Right cardiac atrium (tissue), 5 donors: Measurements from ENCODE around the gene ZNF83. TPM values are rescaled to one million over a fixed set of nuclear protein-coding genes. Genes with fewer than 3 reads are reported as not detected.
"Not testable (repeated sequence)": the region's sequence is repeated elsewhere in the genome, so short reads cannot be mapped to it uniquely, and the experiment has no call there.

ENCODE experiments used
- ATAC-seq, 2 donors: fragments of 200-7000 bp; cut with Tn5 transposase; one replicate each; pipeline versions ENCODE4 v1.8.0 to v1.9.1; 2020; ENCODE audit warnings: moderate library complexity in 2 of 2, mild to moderate bottlenecking in 1 of 2
- DNase-seq, 3 donors: peaks; one replicate each; pipeline ENCODE4 v3.0.0-alpha.2; 2020
- H3K27ac ChIP-seq: one replicate; pipeline ENCODE4 v1.5.1; 2013; ENCODE audit warnings: mild to moderate bottlenecking, low read length, control low read depth, moderate library complexity
- H3K27me3 ChIP-seq: one replicate; pipeline ENCODE4 v1.6.1; 2013; ENCODE audit not compliant: control insufficient read depth, insufficient read depth
- H3K4me1 ChIP-seq: one replicate; pipeline ENCODE4 v1.6.1; 2013; ENCODE audit warnings: low read length; ENCODE audit not compliant: control insufficient read depth, insufficient read depth
- H3K4me3 ChIP-seq: one replicate; pipeline ENCODE4 v1.5.1; 2013; ENCODE audit warnings: low read length, control low read depth
- H3K9me3 ChIP-seq: one replicate; pipeline ENCODE4 v1.6.1; 2013; ENCODE audit warnings: low read length; ENCODE audit not compliant: control insufficient read depth
- WGBS: extraction: QIAGEN DNeasy Blood & Tissue Kit; methylation state at CpG from one replicate; pipeline ENCODE4 v1.1.7; 2013; 5-methylcytosine and 5-hydroxymethylcytosine counted together
- intact Hi-C, 4 donors: fragments of 100-400 bp; cut with DNase I; formaldehyde crosslinking; loops; one replicate each; pipeline versions ENCODE4 v1.11.0 to v1.14.0; 2022 to 2023
- long read RNA-seq, 4 donors: library from polyadenylated mRNA; unstranded; transcript quantifications; one replicate each; pipeline ENCODE4 v2.0.0, GENCODE V29; 2020 to 2021
- polyA plus RNA-seq: library from polyadenylated mRNA; stranded (reverse); fragments of 200-250 nt; gene quantifications from one replicate; pipeline ENCODE4 v1.2.3, GENCODE V29; 2013
- total RNA-seq, 4 donors: library from RNA; stranded (reverse); fragmentation: NEBNext Ultra II Directional; extraction: Animal tissue kit (Norgen Biotek cat#: 25700); gene quantifications; one replicate each; pipeline ENCODE4 v1.2.1, GENCODE V29; 2021
- donor health status: healthy with polysubstance abuse.
- donor health status: DM: no; HTN: yes; CAD: no.
- donor health status: DM: no; HTN: no; CAD: no.
- donor health status: DM: no; HTN: yes; CAD: no; lungs with severe emphysema.
- donor health status: DM: yes; HTN: yes; CAD: no.

The ZNF83 gene
- total RNA-seq (10 to 100 TPM; 19.2 to 27.4 (median 22.5) TPM), polyA plus RNA-seq (24.9 TPM)
- long read RNA-seq, donor 1, transcript ZNF83-202 (4 exons, 2,726 nt), result major isoform, 6 of 24 reads
- long read RNA-seq, donor 1, partial matches to known transcripts, result 7 of 24 reads
- long read RNA-seq, donor 1, other reads (novel, unspliced or antisense), result 7 of 24 reads
- long read RNA-seq, donor 2, partial matches to known transcripts, result 0 of 8 reads
- long read RNA-seq, donor 2, other reads (novel, unspliced or antisense), result 2 of 8 reads
- long read RNA-seq, donor 3, transcript ZNF83-202 (4 exons, 2,726 nt), result major isoform, 7 of 23 reads
- long read RNA-seq, donor 3, partial matches to known transcripts, result 2 of 23 reads
- long read RNA-seq, donor 3, other reads (novel, unspliced or antisense), result 13 of 23 reads
- long read RNA-seq, donor 4, partial matches to known transcripts, result 0 of 4 reads
- long read RNA-seq, donor 4, other reads (novel, unspliced or antisense), result 0 of 4 reads

GRCh38 chr19:52637718-52638585 is at the start of gene ZNF83:
Gene ZNF83, minus strand, starts transcription at chr19:52638355.
- peak; percentile 98 to 100 (median 99) for DNase-seq
- H3K27ac ChIP-seq, result peak within 1 kb of the TSS; percentile 89
- intact Hi-C loops, result no loop called here
- peak; percentile 99 for ATAC-seq
- no peaks in the 10 kb centered on the region for H3K9me3 ChIP-seq
- H3K27me3 ChIP-seq, result no peaks in the 10 kb centered on the region
- under 1% methylated on average over 55 of the region's 55 CpGs for WGBS
- peak within 1 kb of the TSS; percentile 85 for H3K4me3 ChIP-seq
- H3K4me1 ChIP-seq, result no peaks in the 10 kb centered on the region

GRCh38 chr19:52687684-52688083 is 49.5 kb upstream of the ZNF83 start:
- H3K9me3 ChIP-seq, result no peaks in the 10 kb centered on the region
- no peaks in the 10 kb centered on the region for H3K27me3 ChIP-seq
- no peak overlapping the region for H3K27ac ChIP-seq
- H3K4me3 ChIP-seq, result no peak overlapping the region
- DNase-seq (no peak), ATAC-seq (no peak)
- intact Hi-C loops, result no loop called here
- 90% methylated on average over 3 of the region's 3 CpGs for WGBS
- H3K4me1 ChIP-seq, result no peaks in the 10 kb centered on the region

GRCh38 chr19:52685811-52686210 is 47.7 kb upstream of the ZNF83 start:
- no peaks in the 10 kb centered on the region for H3K9me3 ChIP-seq
- WGBS, result 46% methylated on average over 1 of the region's 1 CpG
- H3K27me3 ChIP-seq, result no peaks in the 10 kb centered on the region
- H3K4me1 ChIP-seq, result no peaks in the 10 kb centered on the region
- H3K27ac ChIP-seq, result no peak overlapping the region
- DNase-seq, result no peak
- ATAC-seq, result no peak
- H3K4me3 ChIP-seq, result no peak overlapping the region
- intact Hi-C loops, result no loop called here

GRCh38 chr19:52681216-52681615 is 43.1 kb upstream of the ZNF83 start:
- H3K27me3 ChIP-seq, H3K27ac ChIP-seq, DNase-seq, H3K4me1 ChIP-seq, H3K9me3 ChIP-seq, ATAC-seq, H3K4me3 ChIP-seq, intact Hi-C loops: not testable (repeated sequence)
- WGBS, result 57% methylated on average over 1 of the region's 1 CpG

- WGBS, result 89% methylated on average over 5 of the region's 5 CpGs
- intact Hi-C loops, result no loop called here
- Histone ChIP-seq H3K27me3 (no peaks in the 10 kb centered on the region), H3K27ac (no peak overlapping the region), H3K4me3 (no peak overlapping the region), H3K4me1 (peaks cover 4% of the 10 kb centered on the region), H3K9me3 (no peaks in the 10 kb centered on the region)
- no peak for DNase-seq
- ATAC-seq, result no peak
Observed at GRCh38 chr19:52679598-52679997, 41.4 kb upstream of the ZNF83 start.

GRCh38 chr19:52675239-52675638 is 37.1 kb upstream of the ZNF83 start:
- DNase-seq, H3K4me3 ChIP-seq, H3K9me3 ChIP-seq, H3K27me3 ChIP-seq, ATAC-seq, H3K4me1 ChIP-seq, intact Hi-C loops, H3K27ac ChIP-seq: not testable (repeated sequence)
- 95% methylated on average over 6 of the region's 6 CpGs for WGBS

GRCh38 chr19:52673014-52673413 is 34.9 kb upstream of the ZNF83 start:
- Histone ChIP-seq H3K4me3 (no peak overlapping the region), H3K9me3 (no peaks in the 10 kb centered on the region), H3K27ac (no peak overlapping the region), H3K4me1 (peaks cover 7% of the 10 kb centered on the region), H3K27me3 (no peaks in the 10 kb centered on the region)
- DNase-seq (no peak), ATAC-seq (no peak)
- 86% methylated on average over 4 of the region's 4 CpGs for WGBS
- intact Hi-C loops, result no loop called here

- intact Hi-C loops, result no loop called here
- DNase-seq (no peak), ATAC-seq (no peak)
Observed at GRCh38 chr19:52670046-52670445, 31.9 kb upstream of the ZNF83 start.

GRCh38 chr19:52669586-52669985 is 31.4 kb upstream of the ZNF83 start:
- intact Hi-C loops, result no loop called here
- H3K27me3 ChIP-seq, result no peaks in the 10 kb centered on the region
- no peaks in the 10 kb centered on the region for H3K9me3 ChIP-seq
- no peak for ATAC-seq
- H3K27ac ChIP-seq, result no peak overlapping the region
- H3K4me1 ChIP-seq, result peaks cover 3% of the 10 kb centered on the region
- no peak overlapping the region for H3K4me3 ChIP-seq
- DNase-seq, result no peak
- WGBS, result 95% methylated on average over 5 of the region's 5 CpGs

More at GRCh38 chr19:52670046-52670445, 31.9 kb upstream of the ZNF83 start:
- H3K27me3 ChIP-seq, result no peaks in the 10 kb centered on the region
- H3K9me3 ChIP-seq, result no peaks in the 10 kb centered on the region
- H3K4me3 ChIP-seq, result no peak overlapping the region
- 98% methylated on average over 4 of the region's 4 CpGs for WGBS
- peaks cover 3% of the 10 kb centered on the region for H3K4me1 ChIP-seq
- no peak overlapping the region for H3K27ac ChIP-seq

GRCh38 chr19:52667972-52668371 is 29.8 kb upstream of the ZNF83 start:
- DNase-seq (no peak), ATAC-seq (no peak)
- Histone ChIP-seq H3K4me1 (no peaks in the 10 kb centered on the region), H3K4me3 (no peak overlapping the region), H3K27me3 (no peaks in the 10 kb centered on the region), H3K9me3 (no peaks in the 10 kb centered on the region), H3K27ac (no peak overlapping the region)
- WGBS, result 71% methylated on average over 6 of the region's 6 CpGs
- intact Hi-C loops, result no loop called here

- H3K27ac ChIP-seq, result no peak overlapping the region
- DNase-seq (no peak), ATAC-seq (no peak)
- H3K4me1 ChIP-seq, result no peaks in the 10 kb centered on the region
- no peaks in the 10 kb centered on the region for H3K9me3 ChIP-seq
- H3K27me3 ChIP-seq, result no peaks in the 10 kb centered on the region
- H3K4me3 ChIP-seq, result no peak overlapping the region
- intact Hi-C loops, result no loop called here
Observed at GRCh38 chr19:52666506-52666905, 28.4 kb upstream of the ZNF83 start.
